Activated naive CD8-positive, alpha-beta T cell treated with anti-CD3 and anti-CD28 coated beads, Interleukin-2, amount 50 U/mL, for 24 hours (primary cell): Measurements from ENCODE around the gene METTL5.
A peak's percentile ranks its signal among the peaks of the same experiment; 100 is the strongest.
"Not testable (repeated sequence)": the region's sequence is repeated elsewhere in the genome, so short reads cannot be mapped to it uniquely, and the experiment has no call there.

Experiments used
- ATAC-seq: fragments of 150-1000 bp; cut with Tn5 transposase; one replicate; pipeline ENCODE4 v1.10.0; 2021
- DNase-seq: peaks from one replicate; pipeline ENCODE4 v3.0.0; 2021
- H3K27ac Mint-ChIP-seq: one replicate; pipeline ENCODE4 v1.8.0; 2021; ENCODE audit warnings: mild to moderate bottlenecking, mixed read lengths
- H3K27me3 Mint-ChIP-seq: one replicate; pipeline ENCODE4 v1.8.0; 2021; ENCODE audit warnings: mixed read lengths
- H3K36me3 Mint-ChIP-seq: one replicate; pipeline ENCODE4 v1.8.0; 2021; ENCODE audit warnings: low read depth, mixed read lengths
- H3K4me1 Mint-ChIP-seq: one replicate; pipeline ENCODE4 v1.8.0; 2021; ENCODE audit warnings: mixed read lengths
- H3K4me3 Mint-ChIP-seq: one replicate; pipeline ENCODE4 v1.8.0; 2021; ENCODE audit warnings: mild to moderate bottlenecking, moderate library complexity, mixed read lengths
- H3K9me3 Mint-ChIP-seq: one replicate; pipeline ENCODE4 v1.8.0; 2021; ENCODE audit warnings: mixed read lengths

The METTL5 gene

GRCh38 chr2:169845016-169845415, 20.3 kb upstream of the METTL5 start:
- peaks cover 17% of the 10 kb centered on the region for H3K36me3 Mint-ChIP-seq
- H3K9me3 Mint-ChIP-seq, result no peaks in the 10 kb centered on the region
- ATAC-seq (no peak), DNase-seq (no peak)
- no peak overlapping the region for H3K4me3 Mint-ChIP-seq
- H3K27ac Mint-ChIP-seq, result no peak overlapping the region
- no peaks in the 10 kb centered on the region for H3K27me3 Mint-ChIP-seq
- peaks cover 21% of the 10 kb centered on the region for H3K4me1 Mint-ChIP-seq

- not testable (repeated sequence) for DNase-seq, H3K4me3 Mint-ChIP-seq, ATAC-seq, H3K27me3 Mint-ChIP-seq, H3K36me3 Mint-ChIP-seq, H3K27ac Mint-ChIP-seq, H3K9me3 Mint-ChIP-seq
- H3K4me1 Mint-ChIP-seq, result peaks cover 15% of the 10 kb centered on the region
Observed at GRCh38 chr2:169841625-169842024, 16.9 kb upstream of the METTL5 start.

- no peak overlapping the region for H3K4me3 Mint-ChIP-seq
- H3K27ac Mint-ChIP-seq, result no peak overlapping the region
- ATAC-seq, result no peak
- H3K36me3 Mint-ChIP-seq, result peaks cover 4% of the 10 kb centered on the region
- no peak for DNase-seq
- no peaks in the 10 kb centered on the region for H3K27me3 Mint-ChIP-seq
- no peaks in the 10 kb centered on the region for H3K9me3 Mint-ChIP-seq
- H3K4me1 Mint-ChIP-seq, result peaks cover 13% of the 10 kb centered on the region
Observed at GRCh38 chr2:169840747-169841142, 16.0 kb upstream of the METTL5 start.

GRCh38 chr2:169839954-169840746, 15.4 kb upstream of the METTL5 start:
- Mint-ChIP-seq H3K4me3 (no peak overlapping the region), H3K36me3 (peaks cover 4% of the 10 kb centered on the region), H3K27ac (no peak overlapping the region), H3K4me1 (peaks cover 14% of the 10 kb centered on the region), H3K27me3 (no peaks in the 10 kb centered on the region), H3K9me3 (no peaks in the 10 kb centered on the region)
- DNase-seq (no peak), ATAC-seq (no peak)

GRCh38 chr2:169838743-169839489, 14.2 kb upstream of the METTL5 start:
- Mint-ChIP-seq H3K36me3 (peaks cover 4% of the 10 kb centered on the region), H3K4me3 (no peak overlapping the region), H3K9me3 (no peaks in the 10 kb centered on the region), H3K27me3 (no peaks in the 10 kb centered on the region), H3K27ac (no peak overlapping the region), H3K4me1 (peaks cover 21% of the 10 kb centered on the region)
- no peak for ATAC-seq
- no peak for DNase-seq

GRCh38 chr2:169834401-169834800, 9.7 kb upstream of the METTL5 start:
- no peak for ATAC-seq
- H3K27me3 Mint-ChIP-seq, result no peaks in the 10 kb centered on the region
- no peak overlapping the region for H3K4me3 Mint-ChIP-seq
- H3K9me3 Mint-ChIP-seq, result no peaks in the 10 kb centered on the region
- no peak overlapping the region for H3K27ac Mint-ChIP-seq
- DNase-seq, result no peak
- peaks cover 46% of the 10 kb centered on the region for H3K4me1 Mint-ChIP-seq
- H3K36me3 Mint-ChIP-seq, result peaks cover 4% of the 10 kb centered on the region

- ATAC-seq (peak; percentile 59), DNase-seq (peak; percentile 60)
- H3K4me1 Mint-ChIP-seq, result peaks cover 56% of the 10 kb centered on the region
- H3K27ac Mint-ChIP-seq, result peak overlapping the region; percentile 82
- no peaks in the 10 kb centered on the region for H3K27me3 Mint-ChIP-seq
- H3K4me3 Mint-ChIP-seq, result peak overlapping the region; percentile 87
- H3K9me3 Mint-ChIP-seq, result no peaks in the 10 kb centered on the region
- peaks cover 5% of the 10 kb centered on the region for H3K36me3 Mint-ChIP-seq
Observed at GRCh38 chr2:169828141-169828811, 3.6 kb upstream of the METTL5 start.

- Mint-ChIP-seq H3K36me3 (peaks cover 12% of the 10 kb centered on the region), H3K27me3 (no peaks in the 10 kb centered on the region), H3K4me1 (peaks cover 57% of the 10 kb centered on the region), H3K4me3 (peak within 1 kb of the TSS; percentile 87), H3K27ac (peak within 1 kb of the TSS; percentile 82), H3K9me3 (no peaks in the 10 kb centered on the region)
- peak; percentile 85 for ATAC-seq
- peak; percentile 93 for DNase-seq
Observed at GRCh38 chr2:169827272-169828140, 2.8 kb upstream of the METTL5 start, which contains the start of gene UBR3. Gene UBR3 (plus strand): TSS chr2:169827454. CDS start chr2:169827508, 54 bp downstream.

- DNase-seq (no peak), ATAC-seq (no peak)
- Mint-ChIP-seq H3K4me1 (peaks cover 62% of the 10 kb centered on the region), H3K4me3 (peak overlapping the region; percentile 92), H3K36me3 (peaks cover 29% of the 10 kb centered on the region), H3K9me3 (no peaks in the 10 kb centered on the region), H3K27me3 (no peaks in the 10 kb centered on the region), H3K27ac (peak overlapping the region; percentile 86)
Observed at GRCh38 chr2:169823996-169824372, 721 bp downstream of the METTL5 start.

- Mint-ChIP-seq H3K27me3 (no peaks in the 10 kb centered on the region), H3K4me3 (peak overlapping the region; percentile 92), H3K4me1 (peaks cover 55% of the 10 kb centered on the region), H3K36me3 (peaks cover 36% of the 10 kb centered on the region), H3K27ac (peak overlapping the region; percentile 4), H3K9me3 (no peaks in the 10 kb centered on the region)
- no peak for DNase-seq
- no peak for ATAC-seq
Observed at GRCh38 chr2:169822785-169823392, 1.8 kb downstream of the METTL5 start.

- H3K4me3 Mint-ChIP-seq, result no peak overlapping the region
- DNase-seq (no peak), ATAC-seq (no peak)
- H3K27me3 Mint-ChIP-seq, result no peaks in the 10 kb centered on the region
- no peak overlapping the region for H3K27ac Mint-ChIP-seq
- H3K36me3 Mint-ChIP-seq, result peaks cover 45% of the 10 kb centered on the region
- H3K4me1 Mint-ChIP-seq, result peaks cover 56% of the 10 kb centered on the region
- peaks cover 6% of the 10 kb centered on the region for H3K9me3 Mint-ChIP-seq
Observed at GRCh38 chr2:169822036-169822435, 2.7 kb downstream of the METTL5 start.

- H3K4me1 Mint-ChIP-seq, result peaks cover 58% of the 10 kb centered on the region
Observed at GRCh38 chr2:169820101-169820500, 4.6 kb downstream of the METTL5 start.

GRCh38 chr2:169819106-169819505, 5.6 kb downstream of the METTL5 start:
- Mint-ChIP-seq H3K36me3 (peaks cover 64% of the 10 kb centered on the region), H3K27ac (peak overlapping the region; percentile 50), H3K9me3 (peaks cover 7% of the 10 kb centered on the region), H3K4me3 (no peak overlapping the region), H3K27me3 (no peaks in the 10 kb centered on the region), H3K4me1 (peaks cover 54% of the 10 kb centered on the region)
- DNase-seq, result no peak
- no peak for ATAC-seq

More at GRCh38 chr2:169820101-169820500, 4.6 kb downstream of the METTL5 start:
- peaks cover 63% of the 10 kb centered on the region for H3K36me3 Mint-ChIP-seq
- not testable (repeated sequence) for DNase-seq, H3K27me3 Mint-ChIP-seq, H3K4me3 Mint-ChIP-seq, H3K9me3 Mint-ChIP-seq, ATAC-seq
- H3K27ac Mint-ChIP-seq, result peak overlapping the region; percentile 40
